ENCODE measurements around the gene ADAMTS16.

DNA sequence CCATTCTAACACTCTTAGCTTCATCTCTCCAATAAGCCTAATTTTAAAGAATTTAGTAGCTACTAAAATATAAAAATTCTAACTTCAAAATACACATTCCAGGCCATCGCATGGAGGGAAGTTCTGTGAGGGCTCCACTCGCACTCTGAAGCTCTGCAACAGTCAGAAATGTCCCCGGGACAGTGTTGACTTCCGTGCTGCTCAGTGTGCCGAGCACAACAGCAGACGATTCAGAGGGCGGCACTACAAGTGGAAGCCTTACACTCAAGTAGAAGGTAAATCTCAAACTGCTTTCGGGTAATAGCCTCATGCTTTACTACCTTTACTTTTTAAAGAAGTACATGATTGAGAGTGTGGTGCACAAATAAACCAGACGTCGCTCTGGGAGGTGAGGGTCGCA, 94.8 kb downstream of the ADAMTS16 start:
- TF ChIP-seq, protein P1, sequence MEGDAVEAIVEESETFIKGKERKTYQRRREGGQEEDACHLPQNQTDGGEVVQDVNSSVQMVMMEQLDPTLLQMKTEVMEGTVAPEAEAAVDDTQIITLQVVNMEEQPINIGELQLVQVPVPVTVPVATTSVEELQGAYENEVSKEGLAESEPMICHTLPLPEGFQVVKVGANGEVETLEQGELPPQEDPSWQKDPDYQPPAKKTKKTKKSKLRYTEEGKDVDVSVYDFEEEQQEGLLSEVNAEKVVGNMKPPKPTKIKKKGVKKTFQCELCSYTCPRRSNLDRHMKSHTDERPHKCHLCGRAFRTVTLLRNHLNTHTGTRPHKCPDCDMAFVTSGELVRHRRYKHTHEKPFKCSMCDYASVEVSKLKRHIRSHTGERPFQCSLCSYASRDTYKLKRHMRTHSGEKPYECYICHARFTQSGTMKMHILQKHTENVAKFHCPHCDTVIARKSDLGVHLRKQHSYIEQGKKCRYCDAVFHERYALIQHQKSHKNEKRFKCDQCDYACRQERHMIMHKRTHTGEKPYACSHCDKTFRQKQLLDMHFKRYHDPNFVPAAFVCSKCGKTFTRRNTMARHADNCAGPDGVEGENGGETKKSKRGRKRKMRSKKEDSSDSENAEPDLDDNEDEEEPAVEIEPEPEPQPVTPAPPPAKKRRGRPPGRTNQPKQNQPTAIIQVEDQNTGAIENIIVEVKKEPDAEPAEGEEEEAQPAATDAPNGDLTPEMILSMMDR (IDR thresholded peaks at IDR 0.05 in 4 of 5, conservative IDR thresholded peaks at IDR 0.05 in 1 of 5), result no peak
- TF ChIP-seq POLR2A (IDR thresholded peaks at IDR 0.05), result no peak
